SK-N-MC (cell line): ENCODE results near the gene PHF3.

Experiments
- DNase-seq: peaks from one replicate; pipeline ENCODE4 v3.0.0-alpha.2; 2011; ENCODE audit warnings: low read depth, low spot score
- H3K27ac ChIP-seq: fragments of 200-600 bp; sonication (generic); 2 replicates; pipeline ENCODE4 v1.5.1; 2016; ENCODE audit warnings: mixed run types
- H3K36me3 ChIP-seq: fragments of 200-600 bp; sonication (generic); 2 replicates; pipeline ENCODE4 v1.6.1; 2017; ENCODE audit warnings: antibody characterized with exemption, low read length, mixed read lengths; ENCODE audit not compliant: insufficient read depth
- H3K4me3 ChIP-seq: fragments of 200-600 bp; sonication (generic); 2 replicates; pipeline ENCODE4 v1.5.1; 2016
- H3K9ac ChIP-seq: fragments of 200-600 bp; sonication (generic); 2 replicates; pipeline ENCODE4 v1.8.0; 2017; ENCODE audit warnings: mixed run types, mixed read lengths; ENCODE audit not compliant: insufficient read length
- H3K9me3 ChIP-seq: fragments of 200-600 bp; sonication (generic); 2 replicates; pipeline ENCODE4 v1.6.1; 2017; ENCODE audit warnings: low read depth, mild to moderate bottlenecking, antibody characterized with exemption, low read length, moderate library complexity, mixed read lengths
- EZH2 ChIP-seq: fragments of 200-600 bp; sonication (generic); IDR thresholded peaks from one replicate; pipeline ENCODE4 v1.6.1; 2017; ENCODE audit warnings: antibody characterized with exemption
- FOXP2 ChIP-seq: optimal IDR thresholded peaks from 2 replicates; pipeline ENCODE3; 2011; ENCODE audit warnings: mild to moderate bottlenecking, moderate library complexity; ENCODE audit not compliant: insufficient read depth; ENCODE audit errors: extremely low read length, control extremely low read depth
- POLR2AphosphoS5 ChIP-seq: IDR thresholded peaks from 2 replicates; pipeline ENCODE4 v1.6.1; 2012; ENCODE audit warnings: mild to moderate bottlenecking, low read depth, low read length, borderline replicate concordance

The PHF3 gene

GRCh38 chr6:63636518-63637021, 968 bp downstream of the PHF3 start:
- no peak for TF ChIP-seq POLR2AphosphoS5
- TF ChIP-seq EZH2, result no peak
- no peak for TF ChIP-seq FOXP2
- H3K36me3 ChIP-seq, result peaks cover 10% of the 10 kb centered on the region
- H3K4me3 ChIP-seq, result peak overlapping the region; percentile 83
- H3K9me3 ChIP-seq, result no peaks in the 10 kb centered on the region
- peak overlapping the region; percentile 92 for H3K9ac ChIP-seq
- H3K27ac ChIP-seq, result peak overlapping the region; percentile 83
- DNase-seq, result no peak

GRCh38 chr6:63637865-63638445, 2.4 kb downstream of the PHF3 start:
- H3K27ac ChIP-seq, result peak overlapping the region; percentile 47; the same call in 1 of the 2 replicates
- DNase-seq, result no peak
- TF ChIP-seq FOXP2, result no peak
- no peak for TF ChIP-seq EZH2
- no peak for TF ChIP-seq POLR2AphosphoS5
- H3K9ac ChIP-seq, result peak overlapping the region; percentile 92
- H3K4me3 ChIP-seq, result peak overlapping the region; percentile 83
- H3K9me3 ChIP-seq, result no peaks in the 10 kb centered on the region
- peaks cover 21% of the 10 kb centered on the region for H3K36me3 ChIP-seq

GRCh38 chr6:63640062-63640461, 4.5 kb downstream of the PHF3 start:
- Histone ChIP-seq H3K4me3 (no peak overlapping the region), H3K9ac (no peak overlapping the region), H3K36me3 (peaks cover 36% of the 10 kb centered on the region), H3K27ac (no peak overlapping the region), H3K9me3 (no peaks in the 10 kb centered on the region)
- DNase-seq, result no peak
- TF ChIP-seq POLR2AphosphoS5 (no peak), FOXP2 (no peak), EZH2 (no peak)

- Histone ChIP-seq H3K4me3 (no peak overlapping the region), H3K9me3 (0 out of 2 replicates have a peak, but pooled peaks cover 5% of the 10 kb centered on the region), H3K36me3 (peaks cover 65% of the 10 kb centered on the region), H3K9ac (no peak overlapping the region), H3K27ac (no peak overlapping the region)
- TF ChIP-seq EZH2, result no peak
- no peak for TF ChIP-seq POLR2AphosphoS5
- TF ChIP-seq FOXP2, result no peak
- DNase-seq, result no peak
Measured at GRCh38 chr6:63643862-63644261, 8.3 kb downstream of the PHF3 start.

GRCh38 chr6:63644668-63645326, 9.2 kb downstream of the PHF3 start:
- H3K9ac ChIP-seq, result no peak overlapping the region
- no peak for TF ChIP-seq POLR2AphosphoS5
- TF ChIP-seq FOXP2, result no peak
- no peak for TF ChIP-seq EZH2
- peaks cover 72% of the 10 kb centered on the region for H3K36me3 ChIP-seq
- H3K9me3 ChIP-seq, result 0 out of 2 replicates have a peak, but pooled peaks cover 5% of the 10 kb centered on the region
- no peak for DNase-seq
- H3K27ac ChIP-seq, result no peak overlapping the region
- no peak overlapping the region for H3K4me3 ChIP-seq

- no peak for TF ChIP-seq POLR2AphosphoS5
- no peak for TF ChIP-seq FOXP2
- no peak for TF ChIP-seq EZH2
- Histone ChIP-seq H3K9me3 (peaks cover 15% of the 10 kb centered on the region; the same call in 1 of the 2 replicates), H3K4me3 (no peak overlapping the region), H3K9ac (no peak overlapping the region), H3K36me3 (peaks cover 80% of the 10 kb centered on the region), H3K27ac (no peak overlapping the region)
- DNase-seq, result no peak
Measured at GRCh38 chr6:63649269-63649668, 13.7 kb downstream of the PHF3 start.

GRCh38 chr6:63649847-63650265, 14.3 kb downstream of the PHF3 start:
- H3K9ac ChIP-seq, result no peak overlapping the region
- H3K27ac ChIP-seq, result no peak overlapping the region
- no peak for TF ChIP-seq POLR2AphosphoS5
- TF ChIP-seq EZH2, result no peak
- no peak for TF ChIP-seq FOXP2
- no peak overlapping the region for H3K4me3 ChIP-seq
- peaks cover 15% of the 10 kb centered on the region; the same call in 1 of the 2 replicates for H3K9me3 ChIP-seq
- peaks cover 78% of the 10 kb centered on the region for H3K36me3 ChIP-seq
- DNase-seq, result no peak

GRCh38 chr6:63652980-63653379, 17.4 kb downstream of the PHF3 start:
- peaks cover 13% of the 10 kb centered on the region; the same call in 1 of the 2 replicates for H3K9me3 ChIP-seq
- no peak overlapping the region for H3K9ac ChIP-seq
- no peak for DNase-seq
- H3K36me3 ChIP-seq, result peaks cover 54% of the 10 kb centered on the region
- no peak overlapping the region for H3K4me3 ChIP-seq
- TF ChIP-seq FOXP2, result no peak
- no peak for TF ChIP-seq EZH2
- TF ChIP-seq POLR2AphosphoS5, result no peak
- H3K27ac ChIP-seq, result no peak overlapping the region

- TF ChIP-seq FOXP2 (no peak), POLR2AphosphoS5 (no peak), EZH2 (no peak)
- no peak overlapping the region for H3K4me3 ChIP-seq
- H3K9me3 ChIP-seq, result 0 out of 2 replicates have a peak, but pooled peaks cover 2% of the 10 kb centered on the region
- no peak overlapping the region for H3K27ac ChIP-seq
- no peak overlapping the region for H3K9ac ChIP-seq
- peaks cover 22% of the 10 kb centered on the region for H3K36me3 ChIP-seq
- DNase-seq, result no peak
Measured at GRCh38 chr6:63660757-63661156, 25.2 kb downstream of the PHF3 start.
